GM18526 (cell line): Measurements from ENCODE around the gene ARFGAP1.

ENCODE experiments used
- POLR2A ChIP-seq: IDR thresholded peaks from 3 replicates; pipeline ENCODE4 v1.6.1; 2011; ENCODE audit not compliant: insufficient read length; ENCODE audit errors: extremely low read depth

ARFGAP1 gene

DNA sequence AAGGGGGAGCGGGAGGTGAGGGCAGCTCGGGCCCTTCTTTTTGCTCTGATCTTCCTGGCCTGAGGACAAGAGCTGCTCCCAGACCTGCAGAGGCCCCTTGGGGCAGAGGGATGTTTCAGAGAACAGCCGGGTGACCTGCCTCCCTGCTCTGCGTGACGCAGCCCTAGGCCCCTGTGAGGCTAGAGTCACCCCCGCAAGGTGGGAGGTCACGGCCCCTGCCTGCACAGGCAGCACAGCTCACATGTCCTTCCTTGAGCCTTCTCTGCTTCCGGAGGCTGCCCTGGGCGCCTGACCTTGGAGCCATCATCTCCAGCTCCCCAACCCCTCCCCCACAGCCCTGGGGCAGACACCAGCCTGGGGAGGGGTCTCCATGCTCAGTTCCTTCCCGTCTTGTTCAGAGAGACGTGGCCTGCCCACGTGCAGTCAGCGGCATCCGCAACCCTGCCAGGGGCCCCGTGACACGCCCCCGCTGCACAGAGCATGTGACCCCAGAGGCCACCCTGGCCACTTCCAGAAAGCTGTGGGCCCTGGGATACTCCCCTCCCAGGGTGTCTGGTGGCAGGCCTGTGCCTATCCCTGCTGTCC lies 37.1 kb upstream of the ARFGAP1 start, which contains the start of gene BIRC7:
Gene BIRC7, plus strand, starts transcription at position 507 of the 585 bp plus-strand sequence. CDS start 192 bp downstream, outside the sequence.
- no peak for TF ChIP-seq POLR2A

DNA sequence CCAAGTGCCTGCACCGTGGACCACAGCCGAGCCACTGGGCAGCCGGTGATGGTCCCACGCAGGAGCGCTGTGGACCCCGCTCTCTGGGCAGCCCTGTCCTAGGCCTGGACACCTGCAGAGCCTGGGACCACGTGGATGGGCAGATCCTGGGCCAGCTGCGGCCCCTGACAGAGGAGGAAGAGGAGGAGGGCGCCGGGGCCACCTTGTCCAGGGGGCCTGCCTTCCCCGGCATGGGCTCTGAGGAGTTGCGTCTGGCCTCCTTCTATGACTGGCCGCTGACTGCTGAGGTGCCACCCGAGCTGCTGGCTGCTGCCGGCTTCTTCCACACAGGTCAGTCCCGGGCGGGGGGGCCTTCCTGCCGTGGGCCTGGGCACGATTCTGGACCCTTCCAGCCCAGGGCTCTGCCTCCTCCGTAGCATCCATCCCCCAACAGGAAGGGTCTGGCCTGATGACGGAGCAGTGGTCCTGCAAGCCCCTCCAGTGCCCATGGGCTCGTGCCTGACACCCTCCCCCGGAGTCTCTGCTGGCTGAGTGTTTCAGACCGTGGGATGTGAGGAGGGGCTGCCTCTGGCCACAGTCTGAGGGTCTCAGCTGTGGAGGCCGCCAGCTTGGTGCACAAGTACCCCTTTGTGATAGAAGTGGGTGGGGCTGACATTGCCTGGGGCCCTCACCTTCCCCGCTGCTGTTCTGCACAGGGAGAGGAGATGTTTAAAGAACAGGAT lies 36.3 kb upstream of the ARFGAP1 start:
- TF ChIP-seq POLR2A = no peak

DNA sequence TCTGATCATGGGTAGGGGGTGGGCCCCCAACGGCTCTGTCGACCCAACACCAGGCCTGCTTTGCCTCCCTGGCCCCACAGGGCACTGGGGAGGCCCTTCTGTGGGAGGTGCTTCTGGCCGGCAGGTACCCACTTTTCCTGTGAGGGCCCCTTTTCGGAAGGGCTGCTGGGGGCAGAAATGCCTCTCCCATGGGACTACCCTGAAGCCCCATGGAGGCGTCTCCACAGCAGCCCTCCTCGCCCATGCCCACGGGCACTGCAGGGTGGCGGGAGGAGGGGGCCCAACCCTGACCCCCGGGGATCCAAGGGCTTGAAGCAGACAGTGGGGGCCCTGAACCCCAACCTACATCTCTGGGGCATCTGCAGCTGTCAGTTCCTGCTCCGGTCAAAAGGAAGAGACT lies 34.6 kb upstream of the ARFGAP1 start:
- no peak for TF ChIP-seq POLR2A

DNA sequence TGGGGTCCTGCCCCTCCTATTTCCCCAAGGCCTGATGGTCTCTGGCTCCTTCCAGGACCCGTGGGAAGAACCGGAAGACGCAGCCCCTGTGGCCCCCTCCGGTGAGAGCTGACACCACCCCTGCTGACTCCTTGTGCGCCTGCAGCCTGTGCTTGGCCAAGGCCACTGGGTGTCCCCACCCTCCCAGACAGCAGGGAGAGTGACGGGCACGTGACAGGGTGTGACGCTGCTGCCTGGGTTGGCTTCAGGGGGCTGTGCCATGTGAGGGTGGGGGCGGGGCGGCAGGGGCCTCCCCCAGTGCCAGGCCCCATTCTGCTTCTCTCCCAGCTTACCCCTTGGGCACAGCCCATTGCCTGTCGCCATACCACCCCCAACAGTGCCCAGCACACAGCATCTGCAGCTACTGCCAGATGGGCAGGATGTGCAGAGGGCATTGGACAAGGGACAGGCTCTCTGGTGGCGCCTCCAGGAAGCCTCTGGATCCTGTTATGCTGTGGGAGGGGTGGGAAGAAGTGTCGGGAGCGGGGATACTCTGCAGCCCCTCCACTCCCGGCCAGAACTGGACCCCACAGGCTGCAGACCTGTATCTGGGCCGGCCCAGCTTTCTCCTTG lies 34.0 kb upstream of the ARFGAP1 start:
- TF ChIP-seq POLR2A = no peak

DNA sequence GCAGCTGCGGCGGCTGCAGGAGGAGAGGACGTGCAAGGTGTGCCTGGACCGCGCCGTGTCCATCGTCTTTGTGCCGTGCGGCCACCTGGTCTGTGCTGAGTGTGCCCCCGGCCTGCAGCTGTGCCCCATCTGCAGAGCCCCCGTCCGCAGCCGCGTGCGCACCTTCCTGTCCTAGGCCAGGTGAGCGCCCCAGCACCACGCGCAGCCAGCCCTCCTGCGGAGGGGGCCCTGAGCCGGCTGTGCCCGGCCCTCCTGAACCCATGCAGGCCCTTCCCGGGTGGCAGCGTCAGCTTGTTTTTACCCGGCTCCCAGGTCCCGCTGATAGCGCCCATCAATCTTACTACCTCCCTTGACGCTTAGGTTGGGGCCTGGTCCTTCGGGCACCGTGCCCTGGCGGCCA lies 33.2 kb upstream of the ARFGAP1 start:
- TF ChIP-seq POLR2A = no peak

DNA sequence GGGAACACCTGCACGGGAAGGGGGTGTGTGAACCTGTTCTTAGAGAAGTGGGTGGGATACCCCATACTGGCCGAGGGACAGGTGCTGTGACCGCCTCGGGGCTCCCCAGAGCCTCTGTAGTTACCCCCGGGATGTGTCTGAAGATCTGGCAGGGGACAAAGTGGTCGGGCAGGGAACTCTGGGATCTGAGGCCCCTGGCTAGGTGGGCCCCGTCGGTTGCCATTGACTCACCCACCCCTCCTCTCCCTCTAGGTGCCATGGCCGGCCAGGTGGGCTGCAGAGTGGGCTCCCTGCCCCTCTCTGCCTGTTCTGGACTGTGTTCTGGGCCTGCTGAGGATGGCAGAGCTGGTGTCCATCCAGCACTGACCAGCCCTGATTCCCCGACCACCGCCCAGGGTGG lies 32.6 kb upstream of the ARFGAP1 start:
- TF ChIP-seq POLR2A = no peak

DNA sequence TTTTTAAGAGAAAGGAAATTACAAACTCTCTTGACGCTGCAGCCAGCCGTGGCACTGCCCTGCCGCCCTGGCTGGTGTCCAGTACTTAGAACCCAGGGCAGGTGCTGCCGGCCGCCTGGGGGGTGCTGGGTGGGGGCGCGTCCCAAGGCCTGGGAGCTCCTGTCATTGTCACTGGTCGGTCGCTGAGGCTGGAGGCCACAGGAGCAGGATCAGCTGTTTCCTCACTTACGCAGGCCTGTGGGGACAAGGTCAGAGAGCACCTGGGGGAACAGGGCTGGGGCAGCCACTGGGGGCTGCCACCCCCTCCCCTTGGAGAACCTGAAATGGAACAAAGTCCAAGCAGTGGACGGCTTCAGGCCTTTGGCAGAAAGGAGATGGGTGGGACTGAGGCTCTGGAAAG lies 31.3 kb upstream of the ARFGAP1 start:
- no peak for TF ChIP-seq POLR2A

DNA sequence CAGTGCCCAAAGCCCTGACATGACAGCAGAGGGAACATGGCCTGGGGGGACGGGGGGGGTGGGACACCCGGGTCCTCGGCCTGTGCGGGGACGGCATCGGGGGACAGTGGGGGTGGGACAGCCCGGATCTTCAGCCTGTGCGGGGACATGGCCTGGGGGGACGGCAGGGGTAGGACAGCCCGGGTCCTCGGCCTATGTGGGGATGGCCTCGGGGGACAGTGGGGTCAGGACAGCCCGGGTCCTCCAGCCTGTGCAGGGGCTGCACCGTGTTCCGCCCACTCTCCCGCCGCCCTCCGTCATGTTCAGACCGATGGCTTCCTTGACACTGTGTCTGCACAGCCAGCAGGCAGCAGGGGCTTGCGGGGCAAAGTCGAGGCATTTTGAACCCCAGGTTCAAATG lies 29.9 kb upstream of the ARFGAP1 start:
- no peak for TF ChIP-seq POLR2A

DNA sequence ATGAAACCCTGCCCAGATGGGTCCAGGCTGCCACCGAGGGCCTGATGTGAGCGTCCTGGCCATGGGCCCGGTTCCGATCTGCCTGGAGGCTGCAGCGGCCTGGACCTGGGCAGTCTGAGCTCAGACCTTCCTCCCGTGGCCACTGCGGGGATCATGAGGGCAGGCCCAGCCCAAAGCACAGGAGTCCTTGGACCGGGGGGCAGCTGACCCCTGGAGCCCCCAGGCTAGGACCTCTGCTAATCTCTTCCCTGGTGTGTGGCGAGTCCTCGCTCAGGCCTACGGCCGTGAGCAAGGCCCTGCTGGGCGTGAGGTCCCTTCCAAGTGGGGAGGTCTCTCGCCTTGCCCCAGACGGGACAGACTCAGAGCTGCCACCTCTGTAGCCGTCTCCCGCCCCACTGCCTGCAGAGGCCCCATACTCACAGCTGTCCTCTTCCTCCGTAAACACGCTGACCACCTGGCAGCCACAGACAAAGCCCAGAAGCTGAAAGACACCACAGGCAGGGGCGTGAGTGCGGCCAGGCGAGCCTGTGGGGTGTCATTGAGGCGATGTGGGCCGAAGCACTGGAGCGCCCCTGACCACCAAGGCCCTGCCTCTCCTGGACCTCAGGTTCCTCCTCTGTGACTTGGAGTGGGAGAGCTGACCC lies 28.9 kb upstream of the ARFGAP1 start:
- TF ChIP-seq POLR2A = no peak

DNA sequence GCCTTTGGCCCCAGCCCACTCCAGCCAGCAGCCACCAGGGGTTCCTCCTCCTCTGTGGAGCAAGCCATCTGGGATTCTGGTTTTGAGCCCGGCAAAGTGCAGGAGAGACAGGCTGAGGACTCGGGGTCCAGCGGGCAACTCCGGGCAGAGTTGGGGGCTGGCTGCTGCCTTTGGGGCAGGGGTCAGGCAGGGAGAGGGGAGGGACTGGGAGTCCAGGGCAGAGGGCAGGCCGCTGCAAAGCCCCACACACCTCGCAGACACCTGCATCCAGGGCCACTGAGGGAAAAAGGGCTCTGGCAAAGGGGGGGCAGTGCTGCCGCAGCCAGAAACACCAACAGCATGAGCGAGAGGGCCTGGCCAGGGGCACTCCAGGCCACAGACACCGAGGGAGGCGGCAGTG lies 28.1 kb upstream of the ARFGAP1 start:
- no peak for TF ChIP-seq POLR2A

DNA sequence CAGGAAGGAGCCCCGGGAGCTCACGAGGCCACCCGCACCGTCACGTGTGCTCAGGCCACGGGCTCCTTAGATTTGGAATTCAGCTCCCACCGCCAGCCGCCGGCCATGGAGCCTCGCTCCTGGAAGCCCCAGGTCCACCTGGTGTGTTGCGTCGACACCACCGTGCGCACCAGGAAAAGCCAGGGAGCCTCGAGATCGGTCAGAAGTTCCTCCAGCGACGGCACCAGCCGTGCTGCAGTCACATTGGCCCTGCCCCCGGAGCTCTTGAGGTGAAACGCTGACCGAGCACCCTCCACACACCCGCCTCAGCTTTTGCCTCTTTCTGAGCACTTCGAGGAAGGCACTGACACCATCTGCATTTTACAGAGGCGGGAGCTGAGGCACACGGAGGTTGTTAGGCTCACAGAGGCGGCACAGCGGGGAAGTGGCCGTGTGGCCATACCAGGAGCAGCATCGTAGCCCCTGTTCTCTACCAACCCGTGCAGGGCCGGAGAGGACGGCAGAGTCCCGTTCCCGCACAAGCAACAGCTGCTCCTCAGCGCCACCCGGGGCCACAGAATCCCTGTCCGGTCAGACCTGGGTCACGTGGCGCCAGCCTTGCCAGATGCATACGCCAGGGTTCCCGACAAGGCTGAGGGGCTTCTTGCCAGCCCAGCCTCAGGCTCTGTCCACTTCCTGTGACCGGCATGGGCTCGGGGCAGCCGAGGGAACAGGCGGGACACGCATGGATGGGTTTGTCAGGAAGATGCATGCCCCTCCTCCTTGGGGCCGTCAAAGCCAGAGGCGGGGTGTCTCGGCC lies 25.9 kb upstream of the ARFGAP1 start:
- TF ChIP-seq POLR2A = no peak

DNA sequence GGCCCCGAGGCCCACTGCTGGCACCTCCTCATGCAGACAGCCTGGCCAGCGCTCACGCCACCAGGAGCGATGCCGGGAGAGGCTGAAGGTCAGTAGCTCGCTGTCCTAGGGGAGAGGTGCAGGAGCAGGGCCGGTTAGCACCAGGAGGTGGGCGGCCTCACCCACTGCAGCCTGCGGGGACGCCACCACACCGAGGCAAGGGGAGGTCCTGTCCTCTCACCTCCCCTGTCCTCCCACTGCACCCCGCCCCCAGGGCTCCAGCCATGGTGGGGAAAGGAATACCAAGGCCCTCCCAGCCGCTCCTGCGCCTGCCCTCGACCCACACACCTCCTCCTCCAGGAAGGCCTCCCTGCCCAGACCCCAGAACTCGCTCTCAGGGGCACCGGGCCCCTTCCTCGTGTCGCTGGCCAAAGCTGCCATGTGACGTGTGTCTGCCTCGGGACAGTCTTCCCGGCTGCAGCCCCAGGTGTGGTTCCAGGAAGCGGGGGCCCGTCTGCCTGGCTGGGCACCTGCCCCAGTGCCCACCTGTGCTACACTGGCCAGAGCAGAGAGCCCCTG lies 24.9 kb upstream of the ARFGAP1 start:
- TF ChIP-seq POLR2A = no peak

DNA sequence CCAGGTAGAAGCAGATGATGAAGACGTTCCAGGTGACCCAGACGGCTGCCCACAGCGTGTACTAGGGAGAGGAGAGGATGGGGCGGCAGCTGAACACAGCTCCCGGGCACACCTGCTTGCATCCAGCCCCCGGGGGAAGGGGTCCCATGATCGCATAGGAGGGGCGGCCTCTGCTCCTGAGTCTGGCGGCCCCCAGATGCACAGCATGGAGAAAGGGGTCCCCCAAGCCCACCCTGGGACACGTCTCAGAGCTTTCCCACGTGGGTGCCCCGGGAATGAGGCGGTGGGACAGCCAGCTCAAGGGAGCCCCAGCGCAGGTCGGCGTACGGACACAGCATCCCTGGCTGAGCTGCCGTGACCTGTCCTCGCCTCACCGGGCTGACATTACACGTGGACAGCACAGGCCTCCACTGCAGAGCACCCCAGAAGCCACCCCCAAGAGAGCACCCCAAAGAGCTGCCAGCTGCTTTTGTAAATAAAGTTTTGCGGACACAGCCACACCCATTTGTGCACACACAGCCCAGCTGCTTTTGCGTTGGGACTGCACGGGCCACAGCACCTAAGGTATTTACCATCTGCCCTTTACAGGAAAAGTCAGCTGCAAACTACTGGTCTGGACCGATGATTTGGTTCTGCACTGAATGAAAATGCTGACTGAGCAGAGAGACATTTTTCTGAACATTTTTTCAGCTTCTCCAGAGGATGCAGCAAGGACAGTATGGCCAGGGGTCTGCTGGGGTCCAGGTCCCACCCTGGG lies 23.6 kb upstream of the ARFGAP1 start:
- no peak for TF ChIP-seq POLR2A

DNA sequence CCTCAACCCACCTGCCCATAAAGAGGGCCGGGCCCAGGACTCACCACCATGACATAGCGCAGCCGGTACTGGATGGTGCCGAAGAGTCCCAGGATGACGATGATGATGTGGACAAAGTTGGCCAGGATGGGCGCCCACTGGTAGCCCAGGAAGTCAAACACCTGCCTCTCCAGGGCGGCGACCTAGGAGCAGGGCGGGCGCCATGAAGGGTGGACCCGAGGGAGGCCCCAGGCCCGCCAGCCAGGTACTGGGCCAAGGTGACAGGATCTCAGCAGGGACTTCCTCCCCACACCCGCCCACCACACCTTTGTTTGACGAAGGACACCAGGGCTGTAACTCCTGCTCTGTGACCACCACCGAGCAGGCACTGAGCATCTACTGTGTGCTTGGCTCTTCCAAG lies 22.7 kb upstream of the ARFGAP1 start:
- TF ChIP-seq POLR2A = no peak

DNA sequence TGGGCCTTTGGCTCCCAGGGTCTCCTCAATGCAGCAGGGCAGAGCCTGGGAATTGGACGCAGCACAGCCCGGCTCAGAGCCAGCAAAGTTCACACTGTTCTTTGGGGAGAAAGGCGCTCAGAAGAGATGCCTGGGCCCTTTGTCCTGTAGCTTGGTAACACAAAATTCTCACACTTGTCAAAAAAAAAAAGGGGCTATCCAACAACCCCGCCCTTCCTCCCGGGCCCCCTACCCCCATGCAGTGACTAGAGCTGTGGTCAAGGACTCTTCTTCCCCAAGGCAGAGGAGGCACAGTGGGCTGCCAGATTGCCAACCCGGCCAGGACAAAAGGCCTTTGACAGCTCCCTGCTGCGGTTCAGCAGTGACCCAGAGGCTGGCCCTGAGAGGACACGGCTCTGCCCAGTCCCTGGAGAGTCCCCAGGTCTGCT lies 20.3 kb upstream of the ARFGAP1 start:
- no peak for TF ChIP-seq POLR2A

DNA sequence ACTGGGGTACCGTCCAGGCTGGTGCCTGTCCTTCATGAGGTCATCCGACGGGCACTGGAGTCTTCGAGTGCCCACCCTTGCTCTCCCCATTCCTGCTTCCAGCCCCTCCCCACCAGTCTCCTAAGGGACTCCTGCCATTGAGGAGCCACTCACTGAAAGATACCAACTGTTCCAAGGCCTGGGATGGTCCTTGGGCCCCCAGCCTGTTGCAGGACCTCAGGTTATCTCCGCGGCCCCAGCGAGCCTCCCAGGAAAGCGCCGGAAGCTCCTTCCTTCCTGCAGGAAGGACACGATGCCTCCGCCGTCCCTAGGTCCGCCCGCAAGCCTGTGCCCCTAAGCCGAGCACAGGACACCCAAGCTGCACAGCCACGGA lies 19.6 kb upstream of the ARFGAP1 start:
- TF ChIP-seq POLR2A = no peak
